Panc1 (cell line): Measurements from ENCODE around the gene AP3B1. TPM values are rescaled to one million over a fixed set of nuclear protein-coding genes. Genes with fewer than 3 reads are reported as not detected.
A peak's percentile ranks its signal among the peaks of the same experiment; 100 is the strongest.

Experiments used
- ATAC-seq: fragments of 200-7000 bp; cut with Tn5 transposase; 2 replicates; pipeline ENCODE4 v1.9.1; 2020; ENCODE audit warnings: mild to moderate bottlenecking, moderate library complexity
- BruUV-seq: library from RNA; stranded (reverse); fragments of 400-500 nt; replicated peaks from 2 replicates; lab custom pipeline; 2021; lab: Mats Ljungman, UMichigan
- CTCF ChIA-PET: fragments of 300-600 bp; sonication (Branson Sonifier 250); formaldehyde crosslinking; loops from one replicate; lab custom pipeline; 2022; ENCODE audit warnings: antibody characterized with exemption; lab: Charles Lee
- POLR2A ChIA-PET: fragments of 300-600 bp; sonication (Branson Sonifier 250); formaldehyde crosslinking; loops from one replicate; lab custom pipeline; 2022; ENCODE audit warnings: antibody characterized with exemption; lab: Charles Lee
- DNase-seq: peaks from one replicate; pipeline ENCODE4 v3.0.0-alpha.2; 2010; ENCODE audit warnings: low read depth, low spot score
- H3K27ac ChIP-seq: 2 replicates; pipeline ENCODE4 v1.5.1; 2011; ENCODE audit warnings: mild to moderate bottlenecking, low read length, inconsistent platforms
- H3K27me3 ChIP-seq: fragments of 200-500 bp; sonication (Bioruptor generic); 2 replicates; pipeline ENCODE4 v1.6.0; 2014; ENCODE audit warnings: low read length, inconsistent platforms; ENCODE audit not compliant: control insufficient read depth, insufficient read depth
- H3K36me3 ChIP-seq: fragments of 200-500 bp; sonication (Bioruptor generic); 2 replicates; pipeline ENCODE4 v1.5.1; 2014; ENCODE audit warnings: inconsistent platforms, mild to moderate bottlenecking, low read length, moderate library complexity; ENCODE audit not compliant: control insufficient read depth, insufficient read depth
- H3K4me1 ChIP-seq: 2 replicates; pipeline ENCODE4 v1.5.1; 2011; ENCODE audit warnings: inconsistent platforms, mild to moderate bottlenecking, low read length, moderate library complexity; ENCODE audit not compliant: control insufficient read depth, insufficient read depth
- H3K4me3 ChIP-seq, 2 experiments: 2 replicates each; pipeline ENCODE4 v1.5.1; 2011 to 2012; ENCODE audit warnings: low read depth in 2 of 2, low read length in 2 of 2, mild to moderate bottlenecking in 2 of 2, inconsistent platforms in 1 of 2, moderate library complexity in 1 of 2
- H3K9me3 ChIP-seq: fragments of 200-500 bp; sonication (Bioruptor generic); 2 replicates; pipeline ENCODE4 v1.5.1; 2014; ENCODE audit warnings: low read depth, mild to moderate bottlenecking, inconsistent platforms, low read length, moderate library complexity; ENCODE audit not compliant: control insufficient read depth, insufficient read depth
- CTCF ChIP-seq: fragments of 450-650 bp; IDR thresholded peaks from 2 replicates; pipeline ENCODE4 v1.5.1; 2017; ENCODE audit warnings: mild to moderate bottlenecking
- POLR2AphosphoS5 ChIP-seq: IDR thresholded peaks from 2 replicates; pipeline ENCODE4 v1.6.1; 2012; ENCODE audit warnings: mild to moderate bottlenecking, low read depth, low read length, moderate library complexity
- REST ChIP-seq, 2 experiments: IDR thresholded peaks; 2 replicates each; pipeline ENCODE4 v1.6.1; 2011 to 2012; ENCODE audit warnings: low read depth in 2 of 2, control low read depth in 1 of 2, low read length in 1 of 2, mild to moderate bottlenecking in 1 of 2, moderate library complexity in 1 of 2; ENCODE audit not compliant: insufficient read depth in 1 of 2
- SIN3A ChIP-seq: IDR thresholded peaks from 2 replicates; pipeline ENCODE4 v1.6.1; 2012; ENCODE audit warnings: low read depth, mild to moderate bottlenecking, low read length, moderate library complexity, borderline replicate concordance; ENCODE audit not compliant: insufficient read depth
- TCF7L2 ChIP-seq: IDR thresholded peaks from 2 replicates; pipeline ENCODE4 v1.6.1; 2011; ENCODE audit warnings: mild to moderate bottlenecking, low read depth, low read length, inconsistent platforms
- in situ Hi-C: cut with HindIII; loops from 2 replicates; pipeline ENCODE4 v1.10.0; 2016; ENCODE audit warnings: low sequenced_read_pairs, low pct_unique_long_range_greater_than_20kb
- intact Hi-C: fragments of 100-400 bp; cut with micrococcal nuclease; formaldehyde crosslinking; loops from one replicate; pipeline ENCODE4 v1.10.0; 2022; ENCODE audit not compliant: unreplicated experiment
- total RNA-seq: library from RNA; stranded (reverse); gene quantifications from one replicate; pipeline ENCODE4 v1.2.1, GENCODE V29; 2021; ENCODE audit not compliant: unreplicated experiment

AP3B1 gene
- total RNA-seq, 1 experiment from 2014 or later = 55.4 TPM

- H3K4me1 ChIP-seq = no peaks in the 10 kb centered on the region
- no peaks in the 10 kb centered on the region for H3K36me3 ChIP-seq
- no peak overlapping the region for H3K27ac ChIP-seq
- no peak for ATAC-seq
- H3K27me3 ChIP-seq = no peaks in the 10 kb centered on the region
- intact Hi-C loops (no loop called here), in situ Hi-C loops (no loop called here)
- no peak overlapping the region for H3K4me3 ChIP-seq
- DNase-seq = no peak
- no peaks in the 10 kb centered on the region for H3K9me3 ChIP-seq
- ChIA-PET CTCF (no interaction called here), POLR2A (no interaction called here)
- no TSS peak for BruUV-seq
- no peak for TF ChIP-seq TCF7L2
- no peak for TF ChIP-seq REST (IDR thresholded peaks at IDR 0.05; ENCODE audit: insufficient read depth in 1 of 2, low read depth in 2 of 2, low read length in 1 of 2)
- TF ChIP-seq SIN3A = no peak
- no peak for TF ChIP-seq POLR2AphosphoS5
- TF ChIP-seq CTCF = no peak
These were observed 235.9 kb downstream of the AP3B1 start for GRCh38 chr5:78058625-78059024.

- Histone ChIP-seq H3K27me3 (no peaks in the 10 kb centered on the region), H3K4me1 (no peaks in the 10 kb centered on the region), H3K4me3 (no peak overlapping the region), H3K27ac (no peak overlapping the region), H3K9me3 (no peaks in the 10 kb centered on the region), H3K36me3 (no peaks in the 10 kb centered on the region)
- CTCF ChIA-PET = no interaction called here
- no peak for DNase-seq
- intact Hi-C loops (no loop called here), in situ Hi-C loops (no loop called here)
- ATAC-seq = no peak
- TF ChIP-seq SIN3A (no peak), CTCF (peak; percentile 19; the same call in 1 of the 2 replicates)
- POLR2A ChIA-PET = no interaction called here
- no TSS peak for BruUV-seq
These were observed 237.5 kb downstream of the AP3B1 start for GRCh38 chr5:78056901-78057514.
